CD14-positive monocyte (primary cell): Measurements from ENCODE around the gene SV2B. TPM values are rescaled to one million over a fixed set of nuclear protein-coding genes. Genes with fewer than 3 reads are reported as not detected.

Experiments
- DNase-seq, 3 donors: peaks; one replicate each; pipeline ENCODE4 v3.0.0-alpha.2; 2011 to 2022
- H2AFZ ChIP-seq: 2 replicates; pipeline ENCODE4 v1.6.0; 2012; ENCODE audit warnings: mild to moderate bottlenecking, low read depth, low read length, inconsistent platforms; ENCODE audit not compliant: insufficient read depth, poor library complexity, severe bottlenecking
- H3K27ac ChIP-seq, 2 donors: 1 replicate in 1 of 2; 2 replicates in 1 of 2; pipeline ENCODE4 v1.5.1; 2012 to 2013; ENCODE audit warnings: low read length in 2 of 2, control low read depth in 1 of 2, inconsistent platforms in 1 of 2, low read depth in 1 of 2, mild to moderate bottlenecking in 1 of 2
- H3K27me3 ChIP-seq, 2 donors: one replicate each; pipeline versions ENCODE4 v1.6.0 to v1.6.1; 2011 to 2013; ENCODE audit warnings: low read length in 2 of 2; ENCODE audit not compliant: control insufficient read depth in 2 of 2, insufficient read depth in 2 of 2
- H3K36me3 ChIP-seq, 2 donors: replicated peaks in 1 of 2; 1 replicate in 1 of 2; 2 replicates in 1 of 2; pipeline versions ENCODE4 v1.5.1 to v1.6.1; 2012 to 2013; ENCODE audit warnings: low read length in 2 of 2, control low read depth in 1 of 2, inconsistent platforms in 1 of 2, mild to moderate bottlenecking in 1 of 2; ENCODE audit not compliant: insufficient read depth in 2 of 2, control insufficient read depth in 1 of 2
- H3K4me1 ChIP-seq, 2 donors: 1 replicate in 1 of 2; 2 replicates in 1 of 2; pipeline versions ENCODE4 v1.5.1 to v1.6.1; 2012 to 2013; ENCODE audit warnings: low read length in 2 of 2, control low read depth in 1 of 2, inconsistent platforms in 1 of 2, mild to moderate bottlenecking in 1 of 2, moderate library complexity in 1 of 2; ENCODE audit not compliant: insufficient read depth in 2 of 2, control insufficient read depth in 1 of 2
- H3K4me2 ChIP-seq: replicated peaks from 2 replicates; pipeline ENCODE3; 2012; ENCODE audit warnings: low read length, moderate library complexity, mild to moderate bottlenecking; ENCODE audit not compliant: poor library complexity, severe bottlenecking; ENCODE audit errors: extremely low read depth
- H3K4me3 ChIP-seq, 3 experiments: fragments of 200-600 bp in 1 of 3; sonication (generic) in 1 of 3; replicated peaks in 1 of 3; 1 replicate in 2 of 3; 2 replicates in 1 of 3; pipeline ENCODE4 v1.5.1; 2011 to 2013; ENCODE audit warnings: low read length in 3 of 3, mild to moderate bottlenecking in 3 of 3, control low read depth in 2 of 3, low read depth in 2 of 3, inconsistent platforms in 1 of 3, moderate library complexity in 1 of 3
- H3K79me2 ChIP-seq: 2 replicates; pipeline ENCODE4 v1.6.0; 2012; ENCODE audit warnings: mild to moderate bottlenecking, control low read depth, inconsistent platforms, low read length, moderate library complexity; ENCODE audit not compliant: insufficient read depth
- H3K9ac ChIP-seq: 2 replicates; pipeline ENCODE4 v1.6.0; 2017; ENCODE audit warnings: low read length, mild to moderate bottlenecking; ENCODE audit not compliant: insufficient read depth, poor library complexity, severe bottlenecking
- H3K9me3 ChIP-seq, 2 donors: replicated peaks in 1 of 2; 1 replicate in 1 of 2; 2 replicates in 1 of 2; pipeline versions ENCODE4 v1.5.1 to v1.6.1; 2012 to 2013; ENCODE audit warnings: low read length in 2 of 2, control low read depth in 1 of 2; ENCODE audit not compliant: control insufficient read depth in 1 of 2, insufficient read depth in 1 of 2
- H4K20me1 ChIP-seq: 2 replicates; pipeline ENCODE4 v1.6.0; 2012; ENCODE audit warnings: mild to moderate bottlenecking, low read length, control low read depth, moderate library complexity; ENCODE audit not compliant: insufficient read depth
- H3K27ac Mint-ChIP-seq, 7 donors: one replicate each; pipeline ENCODE4 v1.8.0; 2020; ENCODE audit warnings: mild to moderate bottlenecking in 7 of 7, mixed read lengths in 7 of 7, moderate library complexity in 6 of 7, inconsistent platforms in 2 of 7
- H3K27me3 Mint-ChIP-seq, 3 donors: one replicate each; pipeline ENCODE4 v1.8.0; 2021 to 2022; ENCODE audit warnings: low read depth in 3 of 3, mild to moderate bottlenecking in 3 of 3, mixed read lengths in 3 of 3, moderate library complexity in 3 of 3, inconsistent platforms in 1 of 3
- H3K36me3 Mint-ChIP-seq, 2 donors: one replicate each; pipeline ENCODE4 v1.8.0; 2020; ENCODE audit warnings: mixed read lengths in 2 of 2, inconsistent platforms in 1 of 2, mild to moderate bottlenecking in 1 of 2
- H3K4me1 Mint-ChIP-seq: one replicate; pipeline ENCODE4 v1.8.0; 2020; ENCODE audit warnings: mild to moderate bottlenecking, mixed read lengths
- H3K4me3 Mint-ChIP-seq, 2 donors: one replicate each; pipeline ENCODE4 v1.8.0; 2020; ENCODE audit warnings: mild to moderate bottlenecking in 2 of 2, mixed read lengths in 2 of 2, moderate library complexity in 1 of 2
- H3K9me3 Mint-ChIP-seq, 7 donors: one replicate each; pipeline ENCODE4 v1.8.0; 2020 to 2022; ENCODE audit warnings: mixed read lengths in 7 of 7, mild to moderate bottlenecking in 6 of 7, moderate library complexity in 6 of 7, inconsistent platforms in 2 of 7
- WGBS: methylation state at CpG from one replicate; pipeline ENCODE4 v1.1.5; 2013; ENCODE audit warnings: missing lambda C conversion rate; ENCODE audit not compliant: insufficient coverage; 5-methylcytosine and 5-hydroxymethylcytosine counted together
- intact Hi-C, 2 donors: fragments of 100-400 bp; cut with micrococcal nuclease; formaldehyde crosslinking; loops; one replicate each; pipeline versions ENCODE4 v1.15.0 to v1.15.1; 2023
- polyA plus RNA-seq, 3 donors: library from polyadenylated mRNA; depleted of rRNA in 1 of 3; unstranded in 2 of 3; stranded (reverse) in 1 of 3; fragments of 300-500 nt in 2 of 3; fragments of >200 nt in 1 of 3; fragmentation: Illumina TruSeq in 2 of 3; gene quantifications; 1 replicate in 2 of 3; 2 replicates in 1 of 3; pipeline ENCODE4 v1.2.3, GENCODE V29; 2012 to 2021
- TF ChIP-seq, protein P1 (sequence below): fragments of 200-600 bp; IDR thresholded peaks from one replicate; pipeline ENCODE4 v1.8.0; 2022; ENCODE audit warnings: antibody characterized with exemption, mild to moderate bottlenecking

The SV2B gene
- polyA plus RNA-seq, 3 donors: not detected

DNA sequence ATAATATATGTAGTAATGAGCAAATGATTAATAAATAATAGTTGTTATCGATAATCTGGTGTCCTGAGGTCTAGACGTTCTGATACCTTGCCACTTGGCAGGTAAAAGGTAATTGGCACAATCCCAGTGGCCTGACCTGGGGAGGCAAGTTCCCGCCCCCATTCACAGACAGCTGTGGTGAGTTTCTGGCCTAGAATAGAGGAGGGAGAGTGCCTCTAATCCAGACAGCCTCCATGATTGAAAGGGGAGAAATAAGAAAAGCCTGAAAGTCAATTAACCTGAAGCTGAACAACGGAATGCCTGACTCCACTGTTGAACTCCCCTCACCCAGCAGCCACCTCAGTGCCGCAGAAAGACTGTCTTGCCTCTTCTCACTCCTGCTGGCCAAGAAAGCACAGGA lies 38.1 kb upstream of the SV2B start:
- Histone ChIP-seq H3K36me3 (no peaks in the 10 kb centered on the region), H3K79me2 (no peaks in the 10 kb centered on the region), H3K27ac (no peak overlapping the region), H3K27me3 (peaks cover 13 to 15% of the 10 kb centered on the region in 2 donors), H2AFZ (no peak overlapping the region), H3K9me3 (peaks cover 9% of the 10 kb centered on the region in 2 donors), H4K20me1 (no peaks in the 10 kb centered on the region), H3K4me1 (no peaks in the 10 kb centered on the region), H3K9ac (no peak overlapping the region), H3K4me3 (no peak overlapping the region), H3K4me2 (no peak overlapping the region)
- DNase-seq: no peak
- 100% methylated on average over 2 of the region's 5 CpGs for WGBS
- TF ChIP-seq, protein P1, sequence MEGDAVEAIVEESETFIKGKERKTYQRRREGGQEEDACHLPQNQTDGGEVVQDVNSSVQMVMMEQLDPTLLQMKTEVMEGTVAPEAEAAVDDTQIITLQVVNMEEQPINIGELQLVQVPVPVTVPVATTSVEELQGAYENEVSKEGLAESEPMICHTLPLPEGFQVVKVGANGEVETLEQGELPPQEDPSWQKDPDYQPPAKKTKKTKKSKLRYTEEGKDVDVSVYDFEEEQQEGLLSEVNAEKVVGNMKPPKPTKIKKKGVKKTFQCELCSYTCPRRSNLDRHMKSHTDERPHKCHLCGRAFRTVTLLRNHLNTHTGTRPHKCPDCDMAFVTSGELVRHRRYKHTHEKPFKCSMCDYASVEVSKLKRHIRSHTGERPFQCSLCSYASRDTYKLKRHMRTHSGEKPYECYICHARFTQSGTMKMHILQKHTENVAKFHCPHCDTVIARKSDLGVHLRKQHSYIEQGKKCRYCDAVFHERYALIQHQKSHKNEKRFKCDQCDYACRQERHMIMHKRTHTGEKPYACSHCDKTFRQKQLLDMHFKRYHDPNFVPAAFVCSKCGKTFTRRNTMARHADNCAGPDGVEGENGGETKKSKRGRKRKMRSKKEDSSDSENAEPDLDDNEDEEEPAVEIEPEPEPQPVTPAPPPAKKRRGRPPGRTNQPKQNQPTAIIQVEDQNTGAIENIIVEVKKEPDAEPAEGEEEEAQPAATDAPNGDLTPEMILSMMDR: no peak
- Mint-ChIP-seq H3K27me3 (peaks cover 10 to 24% (median 10%) of the 10 kb centered on the region in 3 donors), H3K4me3 (no peak overlapping the region), H3K9me3 (peaks cover 5 to 13% (median 8%) of the 10 kb centered on the region in 7 donors), H3K27ac (no peak overlapping the region), H3K36me3 (no peaks in the 10 kb centered on the region), H3K4me1 (no peaks in the 10 kb centered on the region)
- intact Hi-C loops: no loop called here

DNA sequence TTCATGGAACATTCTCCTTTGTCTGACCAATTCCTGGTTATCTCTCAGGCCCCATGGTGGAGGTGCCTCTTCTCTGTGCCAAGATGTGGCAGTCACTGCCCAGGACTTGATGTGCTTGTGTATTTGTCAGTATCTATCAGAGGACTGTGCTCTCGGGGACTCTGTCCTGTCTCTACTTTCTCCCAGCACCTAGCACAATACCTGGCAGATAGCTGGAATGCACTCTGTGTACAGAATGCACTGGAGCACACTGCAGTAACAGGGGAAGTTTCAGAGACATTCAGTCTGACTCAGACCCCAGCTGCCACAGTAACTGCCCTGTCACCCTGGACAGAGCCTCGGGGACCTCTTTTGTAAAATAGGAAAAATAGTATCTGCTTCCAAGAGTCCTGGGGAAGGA lies 34.6 kb upstream of the SV2B start:
- Histone ChIP-seq H4K20me1 (no peaks in the 10 kb centered on the region), H3K9me3 (peaks cover 9% of the 10 kb centered on the region in 2 donors), H3K36me3 (no peaks in the 10 kb centered on the region), H3K27ac (no peak overlapping the region), H3K4me1 (no peaks in the 10 kb centered on the region), H3K27me3 (peaks cover 2 to 3% of the 10 kb centered on the region in 2 donors), H2AFZ (no peak overlapping the region), H3K9ac (no peak overlapping the region), H3K79me2 (no peaks in the 10 kb centered on the region), H3K4me3 (no peak overlapping the region), H3K4me2 (no peak overlapping the region)
- Mint-ChIP-seq H3K9me3 (peaks cover 5 to 12% (median 8%) of the 10 kb centered on the region in 7 donors), H3K4me3 (no peak overlapping the region), H3K27me3 (peaks cover 3 to 13% (median 11%) of the 10 kb centered on the region in 3 donors), H3K36me3 (no peaks in the 10 kb centered on the region), H3K4me1 (no peaks in the 10 kb centered on the region), H3K27ac (no peak overlapping the region)
- TF ChIP-seq, protein P1: no peak
- WGBS: no CpG with 5 or more reads among the region's 2 CpGs
- intact Hi-C loops: no loop called here
- no peak for DNase-seq
